SU-DHL-6 (cell line): ENCODE results near the gene ATRIP.

Source experiments
- CTCF ChIP-seq: fragments of 200-600 bp; sonication (generic); IDR thresholded peaks from one replicate; pipeline ENCODE4 v1.5.1; 2017; ENCODE audit warnings: antibody characterized with exemption, mild to moderate bottlenecking, low read length, moderate library complexity; ENCODE audit not compliant: insufficient read depth, poor library complexity, severe bottlenecking
- EZH2phosphoT487 ChIP-seq: fragments of 200-600 bp; sonication (generic), shearing (Covaris generic); conservative IDR thresholded peaks from 2 replicates; pipeline ENCODE4 v1.6.1; 2018; ENCODE audit warnings: mild to moderate bottlenecking, antibody characterized with exemption, low read length, moderate library complexity, mixed read lengths

GRCh38 chr3:48486952-48487351, 40.4 kb downstream of the ATRIP start:
- no peak for TF ChIP-seq CTCF
- no peak for TF ChIP-seq EZH2phosphoT487
